Endometrial microvascular endothelial cells (primary cell): ENCODE measurements around the gene FAM161A. TPM values are rescaled to one million over a fixed set of nuclear protein-coding genes. Genes with fewer than 3 reads are reported as not detected.

Experiments used
- in situ Hi-C: cut with HindIII; loops from 2 replicates; pipeline ENCODE4 v1.10.0; 2017; ENCODE audit warnings: low sequenced_read_pairs, low pct_unique_long_range_greater_than_20kb; ENCODE audit errors: inconsistent ontology term
- total RNA-seq: library from RNA; depleted of rRNA; stranded (reverse); fragments of >200 nt; gene quantifications from one replicate; pipeline ENCODE4 v1.2.3, GENCODE V29; 2015; ENCODE audit errors: inconsistent ontology term

FAM161A gene
- total RNA-seq, 1 donor from 2014 or later: 4.7 TPM

DNA sequence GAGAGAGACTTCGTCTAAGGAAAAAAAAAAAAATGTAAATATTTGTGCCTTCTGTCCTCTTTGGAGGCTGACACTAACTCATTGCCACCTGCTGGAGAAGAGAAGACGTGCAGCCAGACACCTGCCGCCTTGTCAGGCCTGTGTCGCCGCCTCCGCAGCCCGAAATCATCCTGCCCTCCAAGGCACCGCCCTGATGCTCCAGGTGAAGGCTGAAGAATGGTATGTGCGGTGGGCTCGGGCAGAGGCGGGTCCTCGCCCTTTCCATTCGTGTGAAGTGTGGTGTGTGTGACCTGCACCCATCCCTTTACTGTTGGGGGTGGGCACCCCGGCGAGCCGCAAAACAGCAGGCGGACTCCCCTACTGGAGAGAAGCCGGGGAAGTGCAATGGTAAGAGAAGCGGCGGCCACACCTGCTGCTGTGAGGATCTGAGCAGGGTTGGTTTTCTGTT is 60.4 kb downstream of the FAM161A start:
- in situ Hi-C loops: no loop called here

DNA sequence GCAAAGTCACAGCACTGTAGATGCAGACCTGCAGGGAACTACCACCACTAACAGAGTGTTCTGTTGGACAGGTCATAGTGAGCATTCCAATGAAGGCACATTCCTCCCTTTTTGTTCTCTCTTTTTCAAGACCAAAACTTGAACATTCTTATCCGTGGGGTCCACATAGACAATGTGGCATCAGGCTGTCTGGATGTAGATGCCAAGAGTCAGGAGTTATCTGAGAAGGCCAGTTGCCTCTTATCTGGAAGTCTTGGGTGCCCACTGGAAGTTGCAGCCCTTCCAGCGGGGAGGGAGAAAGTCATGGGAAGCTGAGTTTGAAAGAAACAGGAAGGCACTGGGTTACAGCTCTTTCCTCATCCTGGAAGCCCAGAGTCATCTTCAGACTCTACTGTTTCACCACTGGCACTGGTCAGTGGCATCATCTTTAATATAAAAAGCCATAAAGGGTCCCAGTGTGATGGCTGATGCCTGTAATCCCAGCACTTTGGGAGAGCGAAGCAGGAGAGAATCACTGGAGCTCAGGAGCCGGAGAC is 61.4 kb downstream of the FAM161A start:
- in situ Hi-C loops: no loop called here

DNA sequence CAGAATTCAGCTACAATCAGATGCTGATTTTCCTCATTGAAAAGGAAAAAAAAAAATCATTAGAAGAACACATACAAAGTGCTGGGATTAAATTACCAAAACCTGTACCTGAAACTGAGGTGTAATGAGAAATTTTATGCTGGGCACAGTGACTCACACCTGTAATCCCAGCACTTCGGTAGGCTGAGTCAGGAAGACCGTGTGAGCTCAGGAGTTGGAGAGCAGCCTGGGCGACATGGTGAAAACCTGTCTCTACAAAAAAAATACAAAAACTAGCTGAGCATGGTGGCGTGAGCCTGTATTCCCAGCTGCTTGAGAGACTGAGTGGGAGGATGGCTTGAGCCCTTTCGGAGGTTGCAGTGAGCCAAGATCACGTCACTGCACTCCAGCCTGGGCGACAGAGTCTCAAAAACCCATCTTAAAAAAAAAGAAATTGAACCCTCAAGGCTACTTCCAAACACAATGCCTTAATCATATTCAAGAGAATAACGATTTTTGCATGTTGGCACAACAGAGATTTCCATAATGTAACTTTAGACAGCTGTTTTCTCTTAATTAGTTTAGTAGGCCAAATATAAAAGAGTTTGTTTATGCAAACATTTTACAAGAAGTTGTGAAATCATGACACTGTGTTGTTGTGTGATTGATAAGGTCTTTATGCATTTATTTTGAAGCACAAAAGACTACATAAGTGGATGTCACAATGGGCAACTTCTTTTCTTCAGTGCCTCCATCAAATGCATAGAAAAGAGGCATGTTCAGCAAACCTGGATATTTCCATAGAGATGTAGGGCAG is 63.9 kb downstream of the FAM161A start:
- in situ Hi-C loops: no loop called here

DNA sequence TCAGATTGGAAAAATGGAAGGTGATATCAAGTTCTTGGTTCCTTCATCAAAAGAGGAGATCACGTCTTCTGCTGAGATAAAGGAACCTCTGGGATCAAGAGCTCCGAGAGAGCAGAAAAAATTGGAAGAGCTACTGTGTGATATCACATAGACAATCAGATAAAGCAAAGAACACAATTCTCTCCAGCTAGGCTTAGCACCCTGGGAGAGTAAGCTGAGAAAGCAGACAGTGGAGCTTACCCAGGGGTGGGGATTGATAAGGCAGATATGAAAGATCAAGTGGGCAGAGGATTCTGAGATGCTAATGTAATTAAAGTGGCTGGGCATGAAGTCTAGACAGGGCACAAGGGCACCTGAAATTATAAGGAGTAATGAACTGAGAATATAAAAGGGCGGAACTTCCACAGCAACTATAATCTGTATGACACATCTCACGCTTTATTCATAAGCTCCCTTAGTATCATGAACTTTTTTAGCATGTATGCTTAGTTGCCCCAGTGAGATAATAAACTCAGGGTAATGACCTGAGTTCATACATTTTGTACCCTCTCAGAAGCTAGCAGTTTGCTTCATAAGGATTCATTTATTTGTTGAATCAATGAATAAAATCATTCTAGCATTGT is 65.8 kb downstream of the FAM161A start:
- in situ Hi-C loops: no loop called here

DNA sequence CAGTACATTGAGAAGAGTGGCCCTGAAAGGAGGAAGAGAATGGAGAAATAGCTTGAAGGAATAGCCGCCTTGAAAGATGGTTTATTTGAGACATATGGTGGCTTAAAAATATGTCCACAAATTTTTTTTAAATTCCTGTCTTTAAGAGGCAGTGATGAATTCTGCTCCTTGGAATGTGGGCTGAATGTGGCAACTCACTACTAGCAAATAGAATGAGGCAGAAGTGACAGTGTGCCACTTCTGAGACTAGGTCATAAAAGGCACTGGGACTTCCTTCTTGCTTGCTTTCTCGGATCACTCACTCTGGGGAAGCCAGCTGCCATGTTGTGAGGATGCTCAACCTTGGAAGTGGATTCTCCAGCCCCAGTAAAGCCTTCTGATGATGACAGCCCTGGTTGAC is 67.0 kb downstream of the FAM161A start:
- in situ Hi-C loops: no loop called here

DNA sequence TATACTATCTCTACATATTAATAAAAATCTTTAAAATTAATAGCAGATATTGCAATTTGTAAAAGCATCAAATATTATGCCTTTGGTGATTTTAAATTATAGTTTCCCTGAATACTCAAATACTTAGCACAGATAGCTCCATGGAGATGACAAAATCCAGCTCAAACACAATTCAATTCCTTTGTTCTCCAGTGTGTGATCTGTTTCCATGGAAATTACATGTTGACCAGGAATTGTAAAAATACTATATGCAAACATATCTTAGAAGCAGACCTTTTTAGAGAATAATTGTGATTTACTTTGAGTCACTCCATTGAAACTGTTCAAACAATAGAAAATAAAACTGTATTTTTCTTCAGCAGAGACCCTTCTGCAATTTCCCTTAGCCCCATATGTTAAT is 68.3 kb downstream of the FAM161A start:
- in situ Hi-C loops: no loop called here

DNA sequence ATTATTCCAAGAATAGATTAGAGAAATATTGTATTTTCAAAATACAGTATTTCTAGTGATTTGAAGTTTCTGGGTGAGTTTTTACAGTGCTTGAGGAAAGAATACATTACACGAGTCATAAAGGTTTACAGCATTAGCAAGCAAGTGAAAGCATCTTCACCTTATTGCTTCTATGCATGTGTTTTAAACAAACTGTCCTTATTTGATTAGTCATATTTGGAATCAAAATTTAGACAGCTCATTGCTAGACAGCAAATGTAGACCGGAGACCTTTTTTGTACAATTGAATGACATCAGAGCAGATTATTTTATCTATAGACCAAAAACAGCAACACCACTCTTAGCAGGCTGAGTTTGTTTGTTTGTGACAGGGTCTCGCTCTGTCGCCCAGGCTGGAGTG is 69.2 kb downstream of the FAM161A start:
- in situ Hi-C loops: no loop called here

DNA sequence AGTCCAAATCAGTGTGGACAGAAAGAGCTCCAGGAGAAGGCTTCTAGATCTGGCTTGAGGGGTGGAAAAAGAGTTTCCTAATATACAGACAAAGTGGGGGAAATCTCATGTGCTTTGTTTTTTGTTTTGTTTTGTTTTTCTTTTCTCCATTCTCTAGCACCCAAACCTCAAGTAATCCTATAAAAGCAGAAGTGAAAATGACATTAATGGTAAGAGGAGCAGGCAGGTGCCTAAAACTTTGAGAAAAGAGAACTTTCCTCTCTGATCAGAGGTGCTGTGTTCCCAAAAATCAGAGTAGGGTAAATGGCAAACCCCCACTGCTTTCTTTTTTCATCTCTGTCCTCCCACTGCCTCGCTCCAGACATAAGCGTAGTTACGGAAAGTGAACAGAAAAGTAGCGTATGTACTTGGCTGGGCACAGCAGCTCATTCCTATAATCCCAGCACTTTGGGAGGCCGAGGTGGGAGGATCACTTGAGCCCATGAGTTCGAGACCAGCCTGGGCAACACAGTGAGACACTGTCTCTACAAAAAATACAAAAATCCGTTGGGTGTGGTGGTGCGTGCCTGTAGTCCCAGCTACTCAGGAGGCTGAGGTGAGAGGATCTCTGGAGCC is 77.8 kb downstream of the FAM161A start:
- in situ Hi-C loops: no loop called here

Other genes with a start within 250 kb of the FAM161A start
- 216 TPM for gene CCT4, start 34.6 kb upstream of the FAM161A start, total RNA-seq
- gene COMMD1, start 51.6 kb upstream of the FAM161A start, total RNA-seq: 57.9 TPM